GM15510 (cell line): Measurements from ENCODE around the gene BTG3.

Source experiments
- POLR2A ChIP-seq: IDR thresholded peaks from 3 replicates; pipeline ENCODE4 v1.6.1; 2011; ENCODE audit warnings: borderline replicate concordance; ENCODE audit not compliant: insufficient read length; ENCODE audit errors: extremely low read depth

BTG3 gene

DNA sequence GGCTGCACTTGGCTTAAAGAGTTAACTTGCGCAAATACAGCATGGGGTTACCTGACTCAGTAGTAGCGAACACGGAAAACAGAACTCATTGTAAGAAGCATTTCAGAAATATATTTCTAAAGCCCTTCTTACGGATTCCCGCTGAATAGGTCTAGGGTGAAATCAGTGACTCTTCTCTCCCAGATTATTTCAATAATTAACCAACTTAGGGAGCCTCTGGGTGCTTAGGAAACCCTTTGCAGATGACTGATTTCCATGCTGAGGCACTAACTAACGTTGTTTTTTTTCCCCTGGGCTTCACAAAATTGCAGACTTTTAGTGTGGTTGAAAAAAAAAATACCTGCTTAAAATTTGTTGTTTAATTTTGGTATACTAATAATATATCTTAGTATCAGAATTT is 40.3 kb downstream of the BTG3 start:
- TF ChIP-seq POLR2A, result no peak

DNA sequence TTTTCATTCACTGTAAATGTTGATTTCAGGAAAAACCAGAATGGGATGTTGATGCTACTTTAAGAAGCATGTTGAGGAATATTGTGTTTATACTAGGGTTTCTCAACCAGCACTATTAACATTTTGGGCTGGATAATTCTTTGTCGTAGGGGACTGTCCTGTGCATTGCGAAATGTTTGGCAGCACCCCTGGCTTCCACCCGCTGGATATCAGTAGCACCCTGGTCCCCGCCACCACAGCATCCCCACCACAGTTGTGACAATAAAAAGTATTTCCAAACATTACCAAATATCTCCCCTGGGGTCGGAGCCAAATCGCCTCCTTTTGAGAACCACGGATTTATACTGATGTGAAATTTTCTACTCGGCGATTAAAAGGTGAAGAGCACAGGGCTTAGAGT is 41.9 kb downstream of the BTG3 start:
- no peak for TF ChIP-seq POLR2A

GRCh38 chr21:17560377-17561025 is 52.2 kb downstream of the BTG3 start:
- no peak for TF ChIP-seq POLR2A

DNA sequence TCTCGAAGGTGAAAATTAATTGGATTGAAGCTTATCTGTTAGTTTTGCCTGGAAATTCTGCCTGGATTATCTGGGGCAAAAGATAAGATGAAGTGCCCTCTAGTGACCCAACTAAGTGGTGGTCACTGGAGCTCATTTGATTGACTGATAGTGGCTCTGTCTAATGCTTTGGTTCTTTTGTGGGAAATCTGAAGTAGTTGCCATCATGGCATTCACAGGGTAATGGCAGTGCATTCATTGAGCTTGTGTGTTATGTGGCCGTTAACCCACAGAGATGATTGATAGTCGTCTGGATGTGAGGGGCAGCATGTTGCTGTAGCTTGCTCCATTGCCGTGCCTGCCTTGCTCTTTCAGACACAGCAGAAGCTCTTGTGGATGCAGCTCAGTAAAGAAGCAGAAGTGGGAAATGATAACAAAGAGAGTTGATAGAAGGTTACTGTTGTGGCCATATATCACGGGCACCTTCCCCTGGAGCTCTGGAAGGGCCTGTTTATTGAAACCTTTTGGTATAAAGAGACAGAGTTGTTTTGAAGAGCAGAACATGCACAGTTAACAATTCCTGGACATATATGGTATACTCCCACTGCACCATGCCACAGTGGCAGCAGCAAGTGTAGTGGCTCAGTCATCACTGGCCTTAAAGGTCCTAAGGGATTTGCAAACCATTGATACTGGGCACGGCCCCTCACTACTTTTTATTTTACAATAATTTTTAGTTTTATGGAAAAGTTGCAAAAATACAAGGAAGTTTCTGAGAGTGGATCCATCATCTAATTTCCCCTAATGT is 57.8 kb downstream of the BTG3 start:
- no peak for TF ChIP-seq POLR2A

GRCh38 chr21:17554120-17554519 is 58.6 kb downstream of the BTG3 start:
- no peak for TF ChIP-seq POLR2A

GRCh38 chr21:17552410-17552809 is 60.3 kb downstream of the BTG3 start:
- TF ChIP-seq POLR2A, result no peak

- TF ChIP-seq POLR2A, result no peak
Measured at GRCh38 chr21:17550671-17551308, 61.9 kb downstream of the BTG3 start.

GRCh38 chr21:17548262-17548661 is 64.4 kb downstream of the BTG3 start:
- TF ChIP-seq POLR2A, result no peak

GRCh38 chr21:17545007-17545406 is 67.7 kb downstream of the BTG3 start:
- no peak for TF ChIP-seq POLR2A
